Stimulated activated CD4-positive, alpha-beta T cell treated with anti-CD3 and anti-CD28 coated beads, Interleukin-15, amount 100 ng/mL, for 48 hours (primary cell): ENCODE results near the gene SLC26A11.
"Not testable (repeated sequence)": the region's sequence is repeated elsewhere in the genome, so short reads cannot be mapped to it uniquely, and the experiment has no call there.

Experiments used
- DNase-seq, 2 donors: peaks; one replicate each; pipeline ENCODE4 v3.0.0-alpha.2; 2020; ENCODE audit warnings: low read depth in 2 of 2

The SLC26A11 gene

GRCh38 chr17:80243526-80244433 lies 23.6 kb downstream of the SLC26A11 start:
- DNase-seq = no peak

GRCh38 chr17:80244448-80244847 lies 24.2 kb downstream of the SLC26A11 start:
- DNase-seq = not testable (repeated sequence)

GRCh38 chr17:80244871-80245509 lies 24.8 kb downstream of the SLC26A11 start:
- no peak for DNase-seq

GRCh38 chr17:80245566-80246265 lies 25.5 kb downstream of the SLC26A11 start:
- no peak for DNase-seq

- no peak for DNase-seq
Observed at GRCh38 chr17:80246266-80246681, 26.0 kb downstream of the SLC26A11 start.

- DNase-seq = no peak
Observed at GRCh38 chr17:80246726-80247125, 26.5 kb downstream of the SLC26A11 start.

- no peak for DNase-seq
Observed at GRCh38 chr17:80247561-80247960, 27.3 kb downstream of the SLC26A11 start.

GRCh38 chr17:80248001-80248893 lies 28.0 kb downstream of the SLC26A11 start:
- no peak for DNase-seq

- no peak for DNase-seq
Observed at GRCh38 chr17:80248894-80249710, 28.9 kb downstream of the SLC26A11 start.

GRCh38 chr17:80251966-80252365 lies 31.7 kb downstream of the SLC26A11 start:
- DNase-seq = no peak

GRCh38 chr17:80252871-80253270 lies 32.6 kb downstream of the SLC26A11 start:
- peak; percentile 80 to 90 for DNase-seq

GRCh38 chr17:80253631-80254395 lies 33.6 kb downstream of the SLC26A11 start:
- no peak for DNase-seq

- DNase-seq = peak in 1 of 2 donors; percentile 67
Observed at GRCh38 chr17:80254396-80255251, 34.4 kb downstream of the SLC26A11 start.

- DNase-seq = no peak
Observed at GRCh38 chr17:80256034-80256350, 35.8 kb downstream of the SLC26A11 start.

GRCh38 chr17:80257716-80258213 lies 37.5 kb downstream of the SLC26A11 start:
- no peak for DNase-seq

GRCh38 chr17:80258296-80258695 lies 38.1 kb downstream of the SLC26A11 start:
- DNase-seq = not testable (repeated sequence)

- no peak for DNase-seq
Observed at GRCh38 chr17:80259457-80260068, 39.3 kb downstream of the SLC26A11 start.

GRCh38 chr17:80260069-80260535 lies 39.9 kb downstream of the SLC26A11 start:
- DNase-seq = peak in 1 of 2 donors; percentile 70
